Smooth muscle cell (in vitro differentiated cells): ENCODE data around the gene FRRS1L. TPM values are rescaled to one million over a fixed set of nuclear protein-coding genes. Genes with fewer than 3 reads are reported as not detected.

Experiments
- DNase-seq: peaks from one replicate; lab custom pipeline; 2025; ENCODE audit not compliant: unreplicated experiment; lab: John Stamatoyannopoulos, UW
- H2AFZ ChIP-seq: fragments of 200-600 bp; sonication (generic); 2 replicates; pipeline ENCODE4 v1.6.0; 2016; ENCODE audit warnings: antibody characterized with exemption, low read depth, mild to moderate bottlenecking
- H3F3A ChIP-seq: fragments of 200-600 bp; sonication (generic); 2 replicates; pipeline ENCODE4 v1.6.0; 2017; ENCODE audit warnings: antibody characterized with exemption, low read depth
- H3K27ac ChIP-seq: fragments of 200-600 bp; sonication (generic); 2 replicates; pipeline ENCODE4 v1.5.1; 2016; ENCODE audit warnings: low read depth, mild to moderate bottlenecking
- H3K27me3 ChIP-seq: fragments of 200-600 bp; sonication (generic); 2 replicates; pipeline ENCODE4 v1.6.1; 2016; ENCODE audit warnings: low read depth, mild to moderate bottlenecking
- H3K36me3 ChIP-seq: fragments of 200-600 bp; sonication (generic); 2 replicates; pipeline ENCODE4 v1.5.1; 2016; ENCODE audit warnings: low read depth
- H3K4me1 ChIP-seq: fragments of 200-600 bp; sonication (generic); 2 replicates; pipeline ENCODE4 v1.5.1; 2016; ENCODE audit warnings: low read depth
- H3K4me2 ChIP-seq: fragments of 200-600 bp; sonication (generic); 2 replicates; pipeline ENCODE4 v1.6.0; 2016; ENCODE audit warnings: mild to moderate bottlenecking
- H3K4me3 ChIP-seq: fragments of 200-600 bp; sonication (generic); 2 replicates; pipeline ENCODE4 v1.5.1; 2016; ENCODE audit warnings: mild to moderate bottlenecking
- H3K79me2 ChIP-seq: fragments of 200-600 bp; sonication (generic); 2 replicates; pipeline ENCODE4 v1.6.0; 2016; ENCODE audit warnings: low read depth, mild to moderate bottlenecking
- H3K9ac ChIP-seq: fragments of 200-600 bp; sonication (generic); 2 replicates; pipeline ENCODE4 v1.6.0; 2016; ENCODE audit warnings: low read depth
- H3K9me3 ChIP-seq: fragments of 200-600 bp; sonication (generic); replicated peaks from 2 replicates; pipeline ENCODE4 v1.5.1; 2016; ENCODE audit warnings: low read depth
- H4K20me1 ChIP-seq: fragments of 200-600 bp; sonication (generic); 2 replicates; pipeline ENCODE4 v1.6.0; 2016; ENCODE audit warnings: low read depth
- WGBS: methylation state at CpG from one replicate; pipeline ENCODE4 v1.1.7; 2016; ENCODE audit warnings: low lambda C conversion rate; 5-methylcytosine and 5-hydroxymethylcytosine counted together
- polyA plus RNA-seq: library from polyadenylated mRNA; unstranded; fragments of >200 nt; fragmentation: Nextera tagmentation; extraction: Ambion mirVana; gene quantifications from 2 replicates; pipeline ENCODE4 v1.2.1, GENCODE V29; 2016
- total RNA-seq: library from RNA; depleted of rRNA; stranded (reverse); fragments of >200 nt; gene quantifications from 2 replicates; pipeline ENCODE4 v1.2.3, GENCODE V29; 2014
- TF ChIP-seq, protein P1 (sequence below): fragments of 200-600 bp; sonication (generic); IDR thresholded peaks from 2 replicates; pipeline ENCODE4 v1.5.1; 2017; ENCODE audit warnings: borderline replicate concordance, mild to moderate bottlenecking, antibody characterized with exemption; ENCODE audit not compliant: insufficient read depth, poor library complexity, severe bottlenecking

Gene FRRS1L
- total and polyA plus RNA-seq, 2 experiments from 2014 or later: 0.36 TPM; not detected in 1

DNA sequence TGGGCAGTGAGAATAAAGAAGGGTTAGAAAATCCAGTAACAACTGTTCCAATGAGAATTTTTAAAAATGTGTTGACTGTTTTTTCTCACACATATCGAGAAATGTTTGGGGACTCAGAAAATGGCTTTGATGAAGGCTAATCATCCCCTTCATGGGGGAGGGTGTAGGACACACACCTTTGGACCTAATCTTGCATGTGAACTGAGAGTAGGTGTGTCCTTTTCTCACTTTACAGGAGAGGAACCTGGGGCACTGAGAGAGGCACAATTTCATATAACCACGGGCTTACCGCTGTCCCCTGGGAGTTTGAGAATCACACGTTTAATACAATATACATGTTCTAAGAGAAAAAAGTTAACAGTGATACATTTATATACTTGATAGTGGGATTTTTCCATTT lies 17.3 kb downstream of the FRRS1L start:
- no peaks in the 10 kb centered on the region for H3F3A ChIP-seq
- H3K4me1 ChIP-seq: no peaks in the 10 kb centered on the region
- H3K27me3 ChIP-seq: peaks cover 11% of the 10 kb centered on the region
- no peak overlapping the region for H3K4me3 ChIP-seq
- DNase-seq: no peak
- TF ChIP-seq, protein P1, sequence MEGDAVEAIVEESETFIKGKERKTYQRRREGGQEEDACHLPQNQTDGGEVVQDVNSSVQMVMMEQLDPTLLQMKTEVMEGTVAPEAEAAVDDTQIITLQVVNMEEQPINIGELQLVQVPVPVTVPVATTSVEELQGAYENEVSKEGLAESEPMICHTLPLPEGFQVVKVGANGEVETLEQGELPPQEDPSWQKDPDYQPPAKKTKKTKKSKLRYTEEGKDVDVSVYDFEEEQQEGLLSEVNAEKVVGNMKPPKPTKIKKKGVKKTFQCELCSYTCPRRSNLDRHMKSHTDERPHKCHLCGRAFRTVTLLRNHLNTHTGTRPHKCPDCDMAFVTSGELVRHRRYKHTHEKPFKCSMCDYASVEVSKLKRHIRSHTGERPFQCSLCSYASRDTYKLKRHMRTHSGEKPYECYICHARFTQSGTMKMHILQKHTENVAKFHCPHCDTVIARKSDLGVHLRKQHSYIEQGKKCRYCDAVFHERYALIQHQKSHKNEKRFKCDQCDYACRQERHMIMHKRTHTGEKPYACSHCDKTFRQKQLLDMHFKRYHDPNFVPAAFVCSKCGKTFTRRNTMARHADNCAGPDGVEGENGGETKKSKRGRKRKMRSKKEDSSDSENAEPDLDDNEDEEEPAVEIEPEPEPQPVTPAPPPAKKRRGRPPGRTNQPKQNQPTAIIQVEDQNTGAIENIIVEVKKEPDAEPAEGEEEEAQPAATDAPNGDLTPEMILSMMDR: no peak
- no peak overlapping the region for H3K9ac ChIP-seq
- 94% methylated on average over 4 of the region's 4 CpGs for WGBS
- no peaks in the 10 kb centered on the region for H3K36me3 ChIP-seq
- H3K79me2 ChIP-seq: no peaks in the 10 kb centered on the region
- no peak overlapping the region for H3K4me2 ChIP-seq
- no peaks in the 10 kb centered on the region for H4K20me1 ChIP-seq
- H3K9me3 ChIP-seq: no peaks in the 10 kb centered on the region
- H3K27ac ChIP-seq: no peak overlapping the region
- no peak overlapping the region for H2AFZ ChIP-seq

DNA sequence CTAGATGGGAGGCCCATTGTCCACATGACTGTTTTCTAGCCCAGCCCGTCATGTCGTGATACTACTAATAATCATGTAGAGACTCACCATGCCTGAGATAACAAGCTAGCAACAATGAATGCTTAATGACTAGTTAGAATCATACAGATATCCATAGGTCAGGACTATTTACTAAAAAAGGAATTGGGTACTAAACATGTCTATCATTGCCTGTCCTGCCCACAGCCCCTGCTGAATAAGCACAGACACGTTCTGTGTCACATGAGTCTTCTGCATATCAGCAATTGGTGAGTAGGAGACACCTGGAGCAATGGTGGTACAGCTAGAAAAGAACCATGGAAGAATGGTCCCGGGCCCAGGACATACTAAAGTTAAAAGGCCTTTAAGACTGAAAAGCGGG lies 18.0 kb downstream of the FRRS1L start:
- Histone ChIP-seq H3K9me3 (no peaks in the 10 kb centered on the region), H3K9ac (no peak overlapping the region), H3K36me3 (no peaks in the 10 kb centered on the region), H2AFZ (no peak overlapping the region), H3K79me2 (no peaks in the 10 kb centered on the region), H3F3A (no peaks in the 10 kb centered on the region), H3K27me3 (peaks cover 11% of the 10 kb centered on the region), H4K20me1 (no peaks in the 10 kb centered on the region), H3K4me1 (no peaks in the 10 kb centered on the region), H3K27ac (no peak overlapping the region), H3K4me2 (no peak overlapping the region), H3K4me3 (no peak overlapping the region)
- WGBS: 88% methylated on average over 5 of the region's 5 CpGs
- TF ChIP-seq, protein P1: no peak
- no peak for DNase-seq

DNA sequence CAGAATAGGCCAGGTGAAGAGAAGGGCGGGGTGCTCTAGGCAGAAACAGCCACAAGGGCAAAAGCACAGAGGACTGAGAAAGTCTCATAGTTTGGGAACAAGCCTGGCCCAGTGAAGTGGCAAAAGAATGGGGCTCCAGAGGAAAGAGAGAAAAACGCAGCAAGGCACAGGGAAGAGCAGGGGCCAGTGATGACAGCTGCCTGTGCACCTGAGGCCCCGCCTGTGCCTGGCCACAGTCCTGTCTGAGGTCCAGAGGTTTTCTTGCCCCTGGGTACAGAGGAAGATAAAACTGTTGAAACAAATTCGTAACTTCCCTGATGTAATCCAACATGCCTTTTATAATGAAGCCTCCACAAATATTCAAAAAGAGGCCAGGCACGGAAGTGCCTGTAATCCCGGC lies 22.0 kb downstream of the FRRS1L start:
- Histone ChIP-seq H3K4me3 (no peak overlapping the region), H3F3A (no peaks in the 10 kb centered on the region), H4K20me1 (no peaks in the 10 kb centered on the region), H3K4me2 (no peak overlapping the region), H3K9ac (no peak overlapping the region), H3K9me3 (no peaks in the 10 kb centered on the region), H3K79me2 (no peaks in the 10 kb centered on the region), H3K4me1 (no peaks in the 10 kb centered on the region), H3K27me3 (peaks cover 11% of the 10 kb centered on the region), H3K36me3 (no peaks in the 10 kb centered on the region), H3K27ac (no peak overlapping the region), H2AFZ (no peak overlapping the region)
- TF ChIP-seq, protein P1: no peak
- WGBS: 84% methylated on average over 6 of the region's 6 CpGs
- DNase-seq: no peak

DNA sequence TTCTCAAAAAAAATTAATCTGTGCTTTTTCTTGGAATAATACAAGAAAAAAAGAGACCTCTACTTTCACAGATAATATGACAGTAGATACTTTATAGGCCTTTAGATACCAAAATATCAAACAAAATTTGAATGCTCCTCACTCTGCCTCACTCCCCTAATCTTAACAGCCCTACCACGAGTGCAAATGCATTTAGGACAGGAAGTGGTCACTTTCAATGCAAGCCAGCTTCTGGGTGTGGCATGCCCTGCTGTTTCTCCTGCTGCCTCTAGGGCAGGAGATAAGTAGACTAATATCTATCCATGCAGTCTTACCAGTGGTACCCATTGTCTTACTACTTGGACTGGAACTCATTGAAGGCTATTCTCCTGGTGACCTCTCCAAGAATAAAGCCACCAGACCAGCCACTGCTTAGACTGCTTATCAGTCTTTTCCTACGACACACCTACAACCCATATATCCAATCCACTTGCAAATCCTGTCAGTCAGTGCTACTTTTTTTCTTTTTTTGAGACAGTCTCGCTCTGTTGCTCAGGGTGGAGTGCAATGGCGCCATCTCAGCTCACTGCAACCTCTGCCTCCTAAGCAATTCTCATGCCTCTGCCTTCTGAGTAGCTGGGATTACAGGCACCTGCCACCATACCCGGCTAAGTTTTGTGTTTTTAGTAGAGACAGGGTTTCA lies 23.0 kb downstream of the FRRS1L start:
- TF ChIP-seq, protein P1: peak; percentile 13
- no peaks in the 10 kb centered on the region for H3F3A ChIP-seq
- no peaks in the 10 kb centered on the region for H3K79me2 ChIP-seq
- H3K9me3 ChIP-seq: no peaks in the 10 kb centered on the region
- peak overlapping the region; percentile 5 for H2AFZ ChIP-seq
- H3K4me3 ChIP-seq: no peak overlapping the region
- no peaks in the 10 kb centered on the region for H4K20me1 ChIP-seq
- H3K36me3 ChIP-seq: no peaks in the 10 kb centered on the region
- WGBS: 74% methylated on average over 5 of the region's 5 CpGs
- H3K4me1 ChIP-seq: no peaks in the 10 kb centered on the region
- H3K9ac ChIP-seq: no peak overlapping the region
- H3K27me3 ChIP-seq: peaks cover 11% of the 10 kb centered on the region
- H3K4me2 ChIP-seq: no peak overlapping the region
- H3K27ac ChIP-seq: no peak overlapping the region
- no peak for DNase-seq
